ENCODE results near the gene NTNG1. TPM values are rescaled to one million over a fixed set of nuclear protein-coding genes. Genes with fewer than 3 reads are reported as not detected.

The NTNG1 gene
- total and polyA plus RNA-seq, 4 donors = 0.72 to 26.7 (median 3.9) TPM

DNA sequence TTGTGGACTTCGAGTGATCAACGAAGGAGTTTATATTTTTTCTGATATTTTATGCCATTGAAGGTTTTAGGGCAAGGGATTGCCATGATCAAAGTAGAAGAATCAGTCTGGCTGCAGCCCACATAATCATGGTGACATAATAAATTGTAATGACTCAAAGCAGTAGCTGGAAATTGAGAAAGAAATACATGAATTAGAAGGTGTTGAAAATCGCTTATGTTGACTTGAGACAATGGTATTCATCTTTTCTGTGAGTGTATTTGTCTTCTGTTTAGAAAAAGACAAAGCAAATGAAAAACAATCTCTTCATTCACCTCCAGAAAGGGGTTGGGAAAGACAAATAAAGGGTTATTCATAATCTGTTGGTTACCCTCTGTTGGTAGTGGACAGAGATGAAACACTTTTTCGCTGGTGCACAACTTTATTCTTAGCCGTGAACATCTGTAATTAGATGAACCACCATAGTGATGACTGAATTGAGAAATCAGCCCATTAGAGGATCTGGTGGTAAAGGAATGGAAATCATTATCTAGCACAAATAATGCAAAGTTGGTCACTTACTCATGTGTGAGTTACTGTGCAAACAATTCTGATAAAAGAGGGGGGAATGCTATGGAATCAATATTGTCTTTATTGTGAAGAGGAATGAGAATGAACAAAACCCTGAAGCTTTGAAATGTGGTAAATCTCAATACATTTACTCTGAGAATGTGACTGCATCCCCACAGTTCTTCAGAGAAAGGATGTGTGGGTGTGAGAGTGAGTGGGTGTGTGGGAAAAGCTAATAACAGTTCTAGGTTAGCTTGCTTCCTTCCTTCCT lies 121.8 kb downstream of the NTNG1 start:
- no peak for DNase-seq
- H3K27me3 ChIP-seq (ENCODE audit: control insufficient read depth in 3 of 3, insufficient read depth in 3 of 3, low read length in 2 of 3) = no peaks in the 10 kb centered on the region
- TF ChIP-seq CTCF (IDR thresholded peaks at IDR 0.05; ENCODE audit: control extremely low read depth, extremely low read depth) = no peak
- 91 to 93% methylated on average over 5 of the region's 5 CpGs for WGBS, 2 donors
- H3K4me3 ChIP-seq = no peak overlapping the region
- H3K9ac ChIP-seq (ENCODE audit: insufficient read depth in 1 of 2, low read length in 2 of 2) = no peak overlapping the region
- ATAC-seq (ENCODE audit: insufficient read depth, low FRiP score) = no peak
- H3K4me1 ChIP-seq (ENCODE audit: control insufficient read depth in 5 of 5, insufficient read depth in 5 of 5, low read length in 5 of 5) = peaks cover 0 to 2% (median 0%) of the 10 kb centered on the region in 5 donors
- H3K27ac ChIP-seq (ENCODE audit: low read depth in 1 of 2, low read length in 1 of 2) = no peak overlapping the region
- H3K36me3 ChIP-seq (ENCODE audit: control insufficient read depth in 4 of 4, insufficient read depth in 4 of 4, low read length in 4 of 4) = no peaks in the 10 kb centered on the region
- H3K9me3 ChIP-seq (ENCODE audit: control insufficient read depth in 4 of 4, insufficient read depth in 3 of 4, low read length in 3 of 4) = no peaks in the 10 kb centered on the region

- no peak for TF ChIP-seq CTCF (IDR thresholded peaks at IDR 0.05; ENCODE audit: control extremely low read depth, extremely low read depth)
These were observed 122.6 kb downstream of the NTNG1 start for GRCh38 chr1:107263291-107263915.

GRCh38 chr1:107264007-107264406 lies 123.2 kb downstream of the NTNG1 start:
- no peak for TF ChIP-seq CTCF (IDR thresholded peaks at IDR 0.05; ENCODE audit: control extremely low read depth, extremely low read depth)
- no peaks in the 10 kb centered on the region for H3K9me3 ChIP-seq (ENCODE audit: control insufficient read depth in 4 of 4, insufficient read depth in 3 of 4, low read length in 3 of 4)
- 78 to 94% methylated on average over 4 of the region's 4 CpGs for WGBS, 2 donors

More at GRCh38 chr1:107263291-107263915, 122.6 kb downstream of the NTNG1 start:
- Histone ChIP-seq H3K36me3 (ENCODE audit: control insufficient read depth in 4 of 4, insufficient read depth in 4 of 4, low read length in 4 of 4) (no peaks in the 10 kb centered on the region), H3K4me3 (no peak overlapping the region), H3K4me1 (ENCODE audit: control insufficient read depth in 5 of 5, insufficient read depth in 5 of 5, low read length in 5 of 5) (peaks cover 0 to 2% (median 2%) of the 10 kb centered on the region in 5 donors), H3K9me3 (ENCODE audit: control insufficient read depth in 4 of 4, insufficient read depth in 3 of 4, low read length in 3 of 4) (no peaks in the 10 kb centered on the region), H3K27ac (ENCODE audit: low read depth in 1 of 2, low read length in 1 of 2) (no peak overlapping the region), H3K27me3 (ENCODE audit: control insufficient read depth in 3 of 3, insufficient read depth in 3 of 3, low read length in 2 of 3) (no peaks in the 10 kb centered on the region), H3K9ac (ENCODE audit: insufficient read depth in 1 of 2, low read length in 2 of 2) (no peak overlapping the region)
- 91 to 94% methylated on average over 1 of the region's 1 CpG for WGBS, 2 donors
- no peak for ATAC-seq (ENCODE audit: insufficient read depth, low FRiP score)
- DNase-seq = no peak

More at GRCh38 chr1:107264007-107264406, 123.2 kb downstream of the NTNG1 start:
- no peaks in the 10 kb centered on the region for H3K36me3 ChIP-seq (ENCODE audit: control insufficient read depth in 4 of 4, insufficient read depth in 4 of 4, low read length in 4 of 4)
- H3K27me3 ChIP-seq (ENCODE audit: control insufficient read depth in 3 of 3, insufficient read depth in 3 of 3, low read length in 2 of 3) = no peaks in the 10 kb centered on the region
- DNase-seq (no peak), ATAC-seq (ENCODE audit: insufficient read depth, low FRiP score) (no peak)
- H3K27ac ChIP-seq (ENCODE audit: low read depth in 1 of 2, low read length in 1 of 2) = no peak overlapping the region
- H3K9ac ChIP-seq (ENCODE audit: insufficient read depth in 1 of 2, low read length in 2 of 2) = no peak overlapping the region
- H3K4me1 ChIP-seq (ENCODE audit: control insufficient read depth in 5 of 5, insufficient read depth in 5 of 5, low read length in 5 of 5) = peaks cover 0 to 2% (median 2%) of the 10 kb centered on the region in 5 donors
- H3K4me3 ChIP-seq = no peak overlapping the region
